Activated gamma-delta T cell treated with Interleukin-2 at 50 U/mL for 16 hours (primary cell): Measurements from ENCODE around the gene NUP37.

ENCODE experiments used
- DNase-seq: peaks from one replicate; pipeline ENCODE4 v3.0.0-alpha.2; 2020

The NUP37 gene

DNA sequence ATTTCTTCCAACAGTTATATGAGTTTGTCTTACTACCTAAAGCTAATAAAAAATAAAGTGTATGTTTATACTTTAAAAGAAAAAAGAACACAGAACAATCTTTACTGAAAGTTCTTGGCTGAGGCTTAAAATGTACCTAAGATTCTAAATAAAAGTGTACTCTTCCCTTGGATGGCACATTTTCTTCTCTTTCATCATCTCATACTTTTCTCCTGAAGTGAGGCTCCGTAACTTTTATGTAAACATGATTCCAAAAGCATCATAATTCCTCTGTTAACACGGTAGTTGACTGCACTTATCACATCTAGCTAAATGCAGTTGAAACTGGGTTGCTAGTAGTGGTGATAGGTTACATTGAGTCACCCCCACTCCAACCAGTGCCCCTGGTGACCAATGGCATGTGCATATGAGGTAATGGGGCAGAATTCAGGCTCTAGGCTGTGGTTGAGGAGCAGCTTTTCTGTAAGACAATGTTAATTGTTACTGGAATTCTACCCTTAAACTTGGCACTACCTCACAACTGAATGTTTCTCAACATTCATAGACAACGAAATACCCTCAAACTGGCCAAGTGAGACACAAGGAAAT lies 96.5 kb downstream of the NUP37 start:
- no peak for DNase-seq
